LNCaP clone FGC (cell line): ENCODE measurements around the gene DIAPH1.

ENCODE experiments used
- DNase-seq: peaks from one replicate; pipeline ENCODE4 v3.0.0-alpha.2; 2011; ENCODE audit warnings: low read depth
- H3K4me3 ChIP-seq: 2 replicates; pipeline ENCODE4 v1.5.1; 2011; ENCODE audit warnings: mild to moderate bottlenecking, low read depth, low read length, control low read depth
- TF ChIP-seq, protein P1 (sequence below): IDR thresholded peaks from 2 replicates; pipeline ENCODE4 v1.5.1; 2012; ENCODE audit warnings: mild to moderate bottlenecking; ENCODE audit not compliant: control insufficient read depth, insufficient read depth; ENCODE audit errors: extremely low read depth

Gene DIAPH1

DNA sequence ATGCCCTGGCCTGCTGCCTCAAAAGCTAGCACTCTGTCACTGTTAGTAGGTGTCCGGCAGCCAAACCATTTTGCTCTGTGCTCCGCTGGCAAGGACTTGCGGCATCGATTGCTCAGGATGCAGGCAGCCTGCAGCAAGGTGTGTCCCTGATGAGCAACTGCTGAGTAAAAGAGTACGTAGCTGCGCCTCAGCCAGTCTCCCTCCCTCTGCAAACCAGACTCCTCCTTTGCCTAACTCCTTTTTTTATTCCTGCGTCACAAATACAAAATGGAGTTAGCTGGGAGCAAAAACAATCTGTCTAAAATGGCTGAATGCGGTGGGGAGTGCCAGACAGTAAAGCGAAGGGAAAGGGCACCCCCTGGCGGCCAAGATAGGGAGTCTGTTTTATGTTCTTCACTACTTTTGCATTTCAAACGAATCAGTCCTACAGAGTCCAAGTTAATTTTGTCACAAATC is 61.1 kb downstream of the DIAPH1 start:
- TF ChIP-seq, protein P1, sequence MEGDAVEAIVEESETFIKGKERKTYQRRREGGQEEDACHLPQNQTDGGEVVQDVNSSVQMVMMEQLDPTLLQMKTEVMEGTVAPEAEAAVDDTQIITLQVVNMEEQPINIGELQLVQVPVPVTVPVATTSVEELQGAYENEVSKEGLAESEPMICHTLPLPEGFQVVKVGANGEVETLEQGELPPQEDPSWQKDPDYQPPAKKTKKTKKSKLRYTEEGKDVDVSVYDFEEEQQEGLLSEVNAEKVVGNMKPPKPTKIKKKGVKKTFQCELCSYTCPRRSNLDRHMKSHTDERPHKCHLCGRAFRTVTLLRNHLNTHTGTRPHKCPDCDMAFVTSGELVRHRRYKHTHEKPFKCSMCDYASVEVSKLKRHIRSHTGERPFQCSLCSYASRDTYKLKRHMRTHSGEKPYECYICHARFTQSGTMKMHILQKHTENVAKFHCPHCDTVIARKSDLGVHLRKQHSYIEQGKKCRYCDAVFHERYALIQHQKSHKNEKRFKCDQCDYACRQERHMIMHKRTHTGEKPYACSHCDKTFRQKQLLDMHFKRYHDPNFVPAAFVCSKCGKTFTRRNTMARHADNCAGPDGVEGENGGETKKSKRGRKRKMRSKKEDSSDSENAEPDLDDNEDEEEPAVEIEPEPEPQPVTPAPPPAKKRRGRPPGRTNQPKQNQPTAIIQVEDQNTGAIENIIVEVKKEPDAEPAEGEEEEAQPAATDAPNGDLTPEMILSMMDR: peak; percentile 76
- H3K4me3 ChIP-seq: peak overlapping the region; percentile 46
- peak; percentile 91 for DNase-seq

DNA sequence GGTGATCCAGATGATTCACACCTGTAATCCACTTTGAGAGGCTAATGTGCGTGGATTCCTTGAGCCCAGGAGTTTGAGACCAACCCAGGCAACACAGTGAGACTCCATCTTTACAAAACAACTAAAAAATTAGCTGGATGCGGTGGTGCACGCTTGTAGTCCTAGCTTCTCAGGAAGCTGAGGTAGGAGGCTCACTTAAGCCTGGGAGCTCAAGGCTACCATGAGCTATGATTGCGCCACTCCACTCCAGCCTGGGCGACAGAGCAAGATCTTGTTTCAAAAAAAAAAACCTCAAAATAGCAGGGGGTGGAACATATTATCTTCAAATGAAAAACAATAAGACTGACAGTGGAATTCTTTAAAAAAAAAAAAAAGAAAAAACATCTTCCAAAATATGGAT is 70.9 kb downstream of the DIAPH1 start:
- no peak overlapping the region for H3K4me3 ChIP-seq
- no peak for DNase-seq
- TF ChIP-seq, protein P1: no peak

DNA sequence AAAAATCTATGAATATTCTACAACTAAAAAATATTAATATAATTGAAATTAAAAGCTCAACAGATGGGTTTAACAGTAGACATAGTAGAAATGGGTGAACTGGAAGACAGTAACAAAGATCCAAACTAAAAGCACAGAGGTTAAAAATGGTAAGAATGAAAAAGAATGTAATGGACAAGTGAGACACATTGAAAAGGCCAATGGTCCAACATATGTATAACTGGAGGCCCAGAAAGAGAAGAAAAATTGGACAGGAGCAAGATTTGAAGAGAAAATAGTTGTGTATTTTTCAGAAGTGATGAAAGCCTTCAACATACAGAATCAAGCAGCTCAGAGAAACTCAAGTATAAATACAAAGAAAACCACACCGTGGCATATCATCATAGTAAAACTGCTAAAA is 71.3 kb downstream of the DIAPH1 start:
- DNase-seq: no peak
- TF ChIP-seq, protein P1: no peak
- H3K4me3 ChIP-seq: no peak overlapping the region

DNA sequence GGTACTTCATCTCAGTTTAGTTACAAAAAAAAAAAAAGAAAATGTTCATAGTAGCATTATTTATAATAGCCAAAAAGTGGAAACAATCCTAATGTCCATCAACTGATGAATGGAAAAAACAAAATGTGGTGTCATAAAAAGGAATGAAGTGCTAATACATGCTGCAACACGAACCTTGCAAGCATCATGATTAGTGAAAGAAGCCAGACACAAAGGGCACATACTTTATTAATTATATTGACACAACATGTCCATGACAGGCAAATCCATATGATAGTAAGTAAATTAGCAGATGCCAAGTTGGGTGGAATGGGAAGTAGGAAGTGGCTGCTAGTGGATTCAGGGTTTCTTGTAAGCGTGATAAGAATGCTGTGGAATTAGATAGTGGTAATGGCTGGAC is 75.7 kb downstream of the DIAPH1 start:
- TF ChIP-seq, protein P1: no peak
- no peak for DNase-seq
- H3K4me3 ChIP-seq: no peak overlapping the region

DNA sequence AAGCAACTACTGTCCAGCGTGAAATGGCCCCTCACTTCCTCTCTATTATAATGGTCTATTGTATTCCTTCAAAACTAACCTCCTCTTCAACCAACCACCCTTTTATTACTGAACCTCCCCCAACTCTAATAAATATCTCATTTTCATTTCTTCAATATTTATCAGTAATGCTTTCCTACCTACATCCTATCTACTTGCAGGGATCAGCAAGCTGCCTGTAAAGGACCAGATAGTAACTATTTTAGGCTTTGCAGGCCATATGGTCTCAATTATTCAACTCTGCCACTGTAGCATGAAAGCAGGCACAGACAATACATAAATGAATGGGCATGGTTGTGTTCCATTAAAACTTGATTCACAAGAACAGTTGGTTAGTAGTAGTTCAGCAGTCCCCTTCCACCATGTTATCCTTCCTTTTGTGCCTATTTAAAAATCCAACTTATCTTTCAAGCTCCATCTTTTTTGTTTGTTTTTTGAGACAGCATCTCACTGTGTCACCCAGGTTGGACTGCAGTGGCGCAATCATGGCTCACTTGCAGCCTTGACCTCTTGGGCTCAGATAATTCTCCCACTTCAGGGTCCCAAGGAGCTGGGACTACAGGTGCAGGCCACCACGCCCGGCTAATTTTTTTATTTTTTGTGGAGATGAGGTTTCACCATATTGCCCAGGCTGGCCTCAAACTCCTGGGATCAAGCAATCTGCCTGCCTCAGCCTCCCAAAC is 84.1 kb downstream of the DIAPH1 start:
- DNase-seq: no peak
- TF ChIP-seq, protein P1: no peak
- no peak overlapping the region for H3K4me3 ChIP-seq

DNA sequence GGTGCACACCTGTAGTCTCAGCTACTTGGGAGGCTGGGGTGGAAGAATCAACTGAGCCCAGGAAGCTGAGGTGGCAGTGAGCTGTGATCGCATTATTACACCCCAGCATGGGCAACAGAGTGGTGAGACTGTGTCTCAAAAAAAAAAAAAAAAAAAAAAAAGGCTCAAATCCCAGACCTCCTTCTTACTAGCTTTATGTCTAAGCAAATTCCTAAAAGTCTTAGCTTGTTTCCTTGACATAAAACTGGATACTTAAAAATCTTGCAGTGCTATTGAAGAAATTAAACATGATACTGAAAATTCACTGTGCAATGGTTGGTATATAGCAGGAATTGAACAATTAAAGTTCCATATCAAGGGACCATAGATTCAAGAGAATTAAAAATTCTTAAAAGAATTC is 84.9 kb downstream of the DIAPH1 start:
- no peak for DNase-seq
- no peak overlapping the region for H3K4me3 ChIP-seq
- TF ChIP-seq, protein P1: no peak

DNA sequence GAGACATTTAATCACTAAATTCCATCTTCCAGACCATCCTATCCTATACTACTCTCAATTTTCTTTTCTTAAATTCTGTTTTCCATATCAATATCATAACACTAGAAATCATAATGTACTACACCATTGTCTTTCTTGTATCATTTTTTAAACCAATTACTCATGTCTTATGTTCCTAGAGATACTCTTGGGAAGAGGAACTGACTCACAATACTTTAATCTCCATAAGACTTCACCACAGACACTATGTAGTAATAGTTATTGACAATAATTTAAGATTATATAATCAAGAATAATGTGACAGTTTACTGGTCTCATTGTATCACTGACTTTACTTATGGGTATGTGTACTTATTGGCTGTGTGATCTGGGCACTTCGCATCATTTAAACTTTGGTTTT is 86.1 kb downstream of the DIAPH1 start:
- no peak for DNase-seq
- TF ChIP-seq, protein P1: no peak
- H3K4me3 ChIP-seq: no peak overlapping the region
